ENCODE results near the gene DENND1A.
"Not testable (repeated sequence)": the region's sequence is repeated elsewhere in the genome, so short reads cannot be mapped to it uniquely, and the experiment has no call there.

The DENND1A gene, protein sequence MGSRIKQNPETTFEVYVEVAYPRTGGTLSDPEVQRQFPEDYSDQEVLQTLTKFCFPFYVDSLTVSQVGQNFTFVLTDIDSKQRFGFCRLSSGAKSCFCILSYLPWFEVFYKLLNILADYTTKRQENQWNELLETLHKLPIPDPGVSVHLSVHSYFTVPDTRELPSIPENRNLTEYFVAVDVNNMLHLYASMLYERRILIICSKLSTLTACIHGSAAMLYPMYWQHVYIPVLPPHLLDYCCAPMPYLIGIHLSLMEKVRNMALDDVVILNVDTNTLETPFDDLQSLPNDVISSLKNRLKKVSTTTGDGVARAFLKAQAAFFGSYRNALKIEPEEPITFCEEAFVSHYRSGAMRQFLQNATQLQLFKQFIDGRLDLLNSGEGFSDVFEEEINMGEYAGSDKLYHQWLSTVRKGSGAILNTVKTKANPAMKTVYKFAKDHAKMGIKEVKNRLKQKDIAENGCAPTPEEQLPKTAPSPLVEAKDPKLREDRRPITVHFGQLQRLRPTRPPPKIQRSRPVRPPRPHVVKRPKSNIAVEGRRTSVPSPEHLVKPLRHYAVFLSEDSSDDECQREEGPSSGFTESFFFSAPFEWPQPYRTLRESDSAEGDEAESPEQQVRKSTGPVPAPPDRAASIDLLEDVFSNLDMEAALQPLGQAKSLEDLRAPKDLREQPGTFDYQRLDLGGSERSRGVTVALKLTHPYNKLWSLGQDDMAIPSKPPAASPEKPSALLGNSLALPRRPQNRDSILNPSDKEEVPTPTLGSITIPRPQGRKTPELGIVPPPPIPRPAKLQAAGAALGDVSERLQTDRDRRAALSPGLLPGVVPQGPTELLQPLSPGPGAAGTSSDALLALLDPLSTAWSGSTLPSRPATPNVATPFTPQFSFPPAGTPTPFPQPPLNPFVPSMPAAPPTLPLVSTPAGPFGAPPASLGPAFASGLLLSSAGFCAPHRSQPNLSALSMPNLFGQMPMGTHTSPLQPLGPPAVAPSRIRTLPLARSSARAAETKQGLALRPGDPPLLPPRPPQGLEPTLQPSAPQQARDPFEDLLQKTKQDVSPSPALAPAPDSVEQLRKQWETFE

DNA sequence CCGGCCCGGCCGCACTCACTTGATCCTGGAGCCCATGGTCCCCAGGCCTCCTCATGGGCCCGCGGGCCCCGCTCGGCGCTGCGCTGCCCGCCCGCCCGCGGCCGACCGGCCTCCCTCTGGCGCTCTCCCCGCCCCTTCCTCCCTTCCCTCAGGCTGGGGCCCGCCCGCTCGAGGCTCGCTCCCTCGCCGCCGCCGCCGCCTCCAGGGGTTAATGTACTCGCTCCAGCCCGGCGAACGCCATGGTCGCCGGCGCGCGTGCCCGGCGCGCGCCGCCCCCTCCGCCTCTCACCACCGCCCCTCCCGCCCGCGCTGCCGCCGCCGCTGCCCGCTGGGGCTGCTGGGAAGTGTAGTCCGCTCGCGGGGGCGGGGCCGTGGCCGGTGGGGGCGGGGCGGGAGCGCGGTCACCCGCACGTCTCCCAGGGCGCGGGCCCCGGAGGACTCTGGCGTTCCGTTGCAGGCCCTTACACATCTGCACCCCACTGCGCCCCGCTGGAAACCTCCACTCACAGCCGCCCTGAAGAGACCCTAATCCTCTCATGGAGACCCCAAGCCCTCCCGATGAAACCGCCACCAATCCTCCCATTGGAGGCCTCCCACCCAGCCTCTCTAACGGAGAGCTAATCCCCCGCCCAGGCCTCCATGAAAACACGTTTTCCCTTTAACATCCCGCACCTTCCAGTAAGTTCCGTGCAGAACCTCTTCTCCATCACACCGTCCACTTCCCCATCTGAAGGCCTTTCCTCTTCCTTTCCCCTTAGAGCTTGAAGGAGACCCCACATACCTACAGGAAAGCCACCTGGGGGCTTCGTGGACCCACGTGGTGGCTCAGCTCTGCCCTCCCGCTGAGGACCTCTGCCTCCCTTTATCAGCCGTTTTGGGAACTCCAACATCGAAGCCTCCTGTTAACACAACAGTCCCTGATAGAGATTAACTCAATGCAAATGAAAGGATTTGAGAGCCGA, at the start of gene DENND1A:
TSS of gene DENND1A (minus strand) at position 257 of the 962 bp plus-strand sequence. CDS start at position 36, 221 bp downstream.
- DNase-seq = peak; percentile 86

DNA sequence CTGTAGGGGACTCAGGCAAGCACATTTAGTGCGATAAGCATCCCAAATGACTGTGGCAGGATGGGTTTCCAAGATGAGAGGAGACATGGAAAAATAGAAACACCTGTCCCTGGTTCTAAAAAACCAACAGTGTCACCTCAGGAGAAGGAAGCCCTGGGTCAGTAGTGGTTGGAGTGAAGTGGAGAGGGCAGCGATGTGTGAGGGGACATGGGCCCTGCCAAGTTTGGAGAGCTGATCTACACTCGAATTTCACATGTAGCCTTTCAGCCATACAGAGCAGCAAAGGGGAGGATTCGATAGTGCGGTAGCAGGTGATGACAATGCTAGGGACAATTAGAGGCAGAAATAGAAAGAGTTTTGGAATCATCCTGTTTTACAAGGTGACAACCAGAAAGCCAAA, 49.1 kb upstream of the DENND1A start:
- DNase-seq = no peak

DNA sequence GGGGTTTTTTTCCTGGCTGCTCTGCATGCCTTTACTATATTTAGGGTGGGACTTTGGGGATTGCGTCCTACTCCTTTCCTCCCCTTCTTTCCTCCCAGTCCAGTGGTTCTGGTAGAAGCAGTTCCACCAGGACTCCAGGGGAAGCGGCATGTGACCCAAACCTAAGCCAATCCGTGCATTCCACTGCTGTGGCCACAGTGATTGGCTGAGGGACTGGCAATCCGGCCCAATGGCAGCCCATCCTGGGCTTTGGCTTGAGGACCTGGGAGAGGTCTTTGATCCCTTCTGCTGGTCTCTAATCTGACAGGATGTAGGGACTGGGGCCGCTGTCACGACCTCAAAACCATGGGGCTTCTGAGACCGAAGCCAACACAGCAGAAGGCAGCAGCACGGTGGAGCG, 46.7 kb upstream of the DENND1A start:
- DNase-seq = not testable (repeated sequence)

DNA sequence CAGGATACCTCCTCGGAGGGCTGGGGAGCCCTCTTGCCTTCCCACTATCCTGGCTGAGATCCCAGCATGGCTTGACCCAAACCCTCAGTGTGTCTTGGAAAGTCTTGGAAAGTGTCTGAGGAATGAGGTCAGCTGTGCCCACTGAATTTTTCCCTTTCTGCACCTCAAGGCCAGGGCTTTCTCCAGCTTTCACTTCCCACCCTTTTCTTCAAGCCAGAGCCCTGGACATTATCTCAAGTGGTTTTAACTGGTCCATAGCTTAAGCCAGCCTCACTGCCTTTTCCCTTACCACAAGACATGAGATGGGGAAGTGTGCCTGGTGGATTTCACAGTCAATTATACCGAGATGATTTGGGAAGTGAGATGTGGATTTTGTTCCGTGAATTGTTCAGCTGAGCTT, 45.9 kb upstream of the DENND1A start:
- DNase-seq = no peak

DNA sequence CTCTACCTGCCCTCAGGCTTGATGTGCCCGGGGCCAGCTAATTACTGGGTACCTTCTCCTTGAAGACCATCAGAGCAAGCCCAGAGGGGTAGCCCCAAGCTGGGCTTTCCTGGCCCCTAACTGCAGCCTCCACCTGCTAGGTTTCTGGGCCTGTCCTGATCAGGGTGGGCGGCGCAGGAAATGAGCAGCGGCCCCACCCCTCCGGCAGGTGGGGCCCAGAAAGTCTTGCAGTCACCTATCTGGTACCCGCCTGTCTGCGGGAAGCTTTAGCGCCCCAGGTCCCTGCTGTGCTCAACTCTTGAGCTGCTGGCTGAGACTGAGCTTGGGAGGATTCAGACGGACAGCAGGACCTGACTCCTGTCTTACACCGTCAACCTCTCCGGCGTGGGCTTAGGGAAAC, 44.5 kb upstream of the DENND1A start:
- DNase-seq = no peak

DNA sequence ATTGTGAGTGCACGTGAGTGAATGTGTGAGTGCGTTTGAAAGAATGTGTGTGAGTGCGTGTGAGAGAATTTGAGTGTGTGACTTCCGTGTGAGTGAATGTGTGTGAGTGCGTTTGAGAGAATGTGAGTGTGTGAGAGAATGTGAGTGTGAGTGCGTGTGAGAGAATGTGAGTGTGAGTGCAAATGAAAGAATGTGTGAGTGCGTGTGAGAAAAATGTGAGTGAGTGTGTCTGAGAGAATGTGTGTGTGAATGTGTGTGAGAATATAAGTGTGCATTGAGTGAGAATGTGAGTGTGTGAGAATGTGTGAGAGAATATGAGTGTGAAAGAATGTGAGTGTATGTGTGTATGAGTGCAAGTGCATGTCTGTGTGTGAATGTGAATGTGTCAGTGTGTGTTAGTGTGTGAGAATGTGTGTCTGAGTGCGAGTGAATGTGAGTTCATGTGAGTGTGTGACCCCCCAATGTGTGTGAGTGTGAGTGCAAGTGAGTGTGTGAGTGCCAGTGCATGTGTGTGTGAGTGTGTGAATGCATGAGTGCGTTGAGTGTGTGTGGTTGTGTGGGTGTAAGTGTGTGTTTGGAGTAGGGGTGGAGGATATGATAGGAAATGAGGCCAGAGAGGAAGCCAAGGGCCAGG, 43.8 kb upstream of the DENND1A start:
- no peak for DNase-seq

DNA sequence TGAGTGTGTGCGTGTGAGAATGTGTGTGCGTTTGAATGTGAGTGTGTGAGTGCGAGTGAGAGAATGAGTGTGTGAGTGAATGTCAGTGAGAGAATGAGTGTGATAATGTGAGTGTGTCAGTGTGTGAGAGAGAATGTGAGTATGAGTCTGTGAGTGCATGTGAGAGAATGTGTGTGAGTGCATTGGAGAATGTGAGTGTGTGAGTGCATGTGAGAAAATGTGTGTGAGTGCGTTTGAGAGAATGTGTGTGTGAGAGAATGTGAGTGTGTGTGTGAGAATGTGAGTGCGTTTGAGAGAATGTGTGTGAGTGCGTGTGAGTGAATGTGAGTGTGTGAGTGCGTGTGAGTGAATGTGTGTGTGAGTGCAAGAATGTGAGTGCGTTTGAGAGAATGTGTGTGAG, 42.7 kb upstream of the DENND1A start:
- no peak for DNase-seq

DNA sequence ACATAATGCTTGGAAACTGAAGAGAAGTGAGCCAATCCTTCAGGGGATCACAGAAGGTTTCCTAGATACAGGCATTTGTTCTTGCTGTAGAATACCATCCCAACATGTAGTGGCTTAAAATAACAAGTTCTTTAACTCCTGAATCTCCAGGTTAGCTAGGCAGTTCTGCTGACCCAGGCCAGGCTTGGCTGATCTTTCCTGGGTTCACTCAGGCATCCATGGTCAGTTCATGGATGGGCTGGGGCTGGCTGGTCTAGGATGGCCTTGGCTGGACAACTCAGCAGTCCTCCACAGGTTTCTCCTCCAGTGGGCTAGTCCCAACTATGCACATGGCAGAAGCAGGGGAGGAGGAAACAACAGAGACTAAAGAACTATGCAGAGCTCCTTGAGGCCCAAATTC, 37.4 kb upstream of the DENND1A start:
- no peak for DNase-seq

DNA sequence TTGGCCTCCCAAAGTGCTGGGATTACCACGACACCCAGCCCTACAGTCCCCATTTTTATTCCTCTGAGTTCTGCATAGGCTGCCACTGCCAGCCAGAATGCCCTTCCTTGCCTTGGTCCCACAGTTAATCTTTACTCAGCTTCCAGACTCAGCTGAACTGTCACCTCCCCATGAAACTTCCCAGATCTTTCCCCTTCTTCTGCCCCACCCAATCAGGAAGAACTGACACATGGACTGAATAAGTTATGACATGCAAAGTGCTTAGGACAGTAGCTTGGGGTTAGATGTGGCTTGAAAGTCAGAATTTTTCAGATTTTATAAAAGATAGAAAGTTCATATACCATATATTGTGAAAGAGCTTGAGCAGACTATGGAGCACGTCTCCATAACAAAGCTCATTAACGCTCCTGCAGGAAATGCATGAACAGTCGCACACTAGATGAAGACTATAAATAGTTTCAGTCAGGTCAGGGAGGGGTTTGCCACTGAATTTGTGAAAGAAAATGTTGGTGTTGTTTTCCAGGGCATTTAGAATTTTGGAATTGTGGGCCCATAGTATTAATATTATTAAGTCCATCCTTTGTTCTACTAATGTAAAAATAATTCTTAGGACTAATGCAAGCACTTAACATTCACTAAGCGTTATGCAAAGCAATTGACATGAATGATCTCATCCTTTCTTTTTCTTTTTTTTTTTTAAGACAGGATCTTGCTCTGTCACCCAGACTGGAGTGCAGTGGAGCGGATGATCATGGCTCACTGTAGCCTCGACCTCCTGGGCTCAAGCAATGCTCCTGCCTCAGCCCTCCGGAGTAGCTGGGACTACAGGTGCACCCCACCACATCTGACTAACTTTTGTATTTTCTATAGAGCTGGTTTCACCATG, 36.1 kb upstream of the DENND1A start:
- DNase-seq = no peak

DNA sequence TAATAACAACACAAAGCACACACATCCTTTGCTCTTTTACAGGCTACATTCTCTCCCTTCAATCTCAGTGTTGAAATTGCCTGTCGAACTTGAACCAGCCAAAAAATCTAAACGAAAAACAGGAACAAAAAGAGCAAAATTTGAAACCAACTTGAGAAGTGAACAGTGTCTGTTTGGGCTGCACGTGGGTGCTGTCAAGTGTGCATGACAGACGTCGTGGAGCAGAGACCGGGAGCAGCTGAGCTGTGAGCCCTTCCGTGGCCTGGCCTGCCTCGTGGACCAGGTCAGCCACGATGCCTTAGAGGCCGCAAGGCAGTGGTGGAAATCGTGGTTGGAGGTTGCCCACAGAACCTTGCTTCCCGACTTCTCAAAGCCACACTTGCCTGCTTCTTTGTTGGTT, 34.8 kb upstream of the DENND1A start:
- no peak for DNase-seq

DNA sequence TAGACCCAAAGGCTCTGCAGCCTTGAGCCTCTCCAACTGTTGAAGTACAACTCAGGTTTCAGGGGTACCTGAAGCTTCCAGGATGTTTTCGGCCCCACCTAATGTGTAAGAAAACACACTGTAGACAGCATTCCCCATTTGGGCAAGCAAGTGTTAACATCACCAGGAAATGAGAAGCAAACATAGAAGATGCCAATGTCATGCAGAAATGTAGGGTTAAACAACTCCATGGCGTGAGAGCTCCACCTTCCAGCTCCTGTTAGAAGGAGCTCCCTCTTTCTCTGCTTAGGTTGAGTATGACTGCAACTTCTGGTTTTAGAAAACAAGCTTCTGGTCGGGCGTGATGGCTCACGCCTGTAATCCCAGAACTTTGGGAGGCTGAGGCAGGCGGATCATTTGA, 31.0 kb upstream of the DENND1A start:
- no peak for DNase-seq

DNA sequence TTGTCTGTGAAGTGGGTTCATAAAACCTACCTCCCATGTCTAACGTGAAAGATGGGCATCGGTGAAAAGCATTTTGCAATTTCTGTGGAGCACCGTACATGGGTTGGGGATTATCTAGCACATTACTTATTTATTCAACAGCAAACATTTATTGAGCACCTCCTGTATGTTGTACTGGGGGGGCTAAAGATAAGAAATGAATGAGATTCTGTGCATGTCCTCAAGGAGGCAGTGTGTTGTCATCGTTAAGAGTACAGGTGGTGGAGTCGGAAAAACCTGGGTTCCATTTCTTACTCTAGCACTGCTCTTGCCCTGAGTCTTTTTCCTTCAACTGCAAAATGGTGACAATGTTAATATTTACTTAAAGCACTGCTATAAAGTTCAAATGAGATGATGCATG, 30.4 kb upstream of the DENND1A start:
- no peak for DNase-seq

DNA sequence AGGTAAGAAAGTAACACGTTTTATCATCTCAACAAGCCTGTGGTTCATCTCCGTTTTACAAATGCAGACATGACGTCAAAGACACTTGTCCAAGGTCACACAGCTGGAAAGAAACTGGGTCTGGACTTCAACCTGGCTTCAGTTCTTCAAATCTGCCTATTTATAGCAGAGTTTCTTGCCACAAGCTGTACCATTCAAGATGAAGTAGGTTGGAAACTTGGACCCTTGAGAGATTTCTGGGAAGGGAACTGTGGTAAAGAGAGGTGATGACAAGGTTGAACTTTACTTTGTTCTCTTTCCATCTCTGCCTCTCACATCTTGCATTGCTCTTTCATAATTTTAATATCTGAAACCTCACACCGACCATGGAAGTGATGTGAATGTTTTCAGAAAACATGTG, 29.9 kb upstream of the DENND1A start:
- no peak for DNase-seq

DNA sequence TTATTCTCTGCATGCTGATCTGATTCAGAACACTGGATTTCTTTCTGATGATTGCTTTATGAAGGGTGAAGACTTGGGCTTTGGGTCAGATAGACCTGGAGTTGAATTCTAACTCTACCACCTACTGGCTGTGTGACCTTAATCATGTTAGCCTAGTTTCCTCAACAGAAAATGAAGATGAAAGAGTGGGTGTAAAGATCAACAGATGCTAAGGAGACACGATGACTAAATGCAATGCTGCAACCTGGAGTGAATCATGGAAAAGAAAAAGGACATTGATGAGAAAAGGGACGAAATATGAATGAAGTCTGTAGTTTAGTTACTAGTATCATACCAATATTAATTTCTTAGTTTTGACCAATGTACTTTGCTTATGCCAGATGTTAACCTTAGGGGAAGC, 27.8 kb upstream of the DENND1A start:
- no peak for DNase-seq

DNA sequence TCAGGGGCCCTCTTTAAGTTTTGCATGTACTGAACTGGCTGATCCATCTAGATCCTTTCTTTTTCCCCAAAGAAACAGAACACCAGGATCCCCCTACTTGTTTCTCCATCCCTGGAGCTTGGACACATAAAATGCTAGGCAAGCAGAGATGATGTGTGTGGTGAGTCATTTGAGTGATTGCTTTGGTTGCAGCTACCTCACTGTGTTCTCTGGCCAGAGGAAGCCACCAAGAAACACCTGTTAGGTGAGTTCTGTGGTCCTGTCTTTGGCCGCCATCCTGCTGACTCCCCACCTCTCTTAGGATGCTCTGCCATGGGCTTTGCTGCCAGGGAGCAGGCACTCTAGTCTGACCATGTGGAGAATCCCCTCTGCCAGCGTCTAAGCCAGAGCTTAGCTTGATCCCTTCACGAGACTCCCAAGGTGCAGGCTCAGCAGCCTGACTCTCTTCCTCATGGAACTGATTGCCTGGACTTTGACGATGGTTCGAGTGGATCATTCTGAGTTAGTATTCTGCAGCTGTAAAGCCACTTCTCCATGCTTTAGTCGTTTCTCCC, 27.3 kb upstream of the DENND1A start:
- DNase-seq = no peak

DNA sequence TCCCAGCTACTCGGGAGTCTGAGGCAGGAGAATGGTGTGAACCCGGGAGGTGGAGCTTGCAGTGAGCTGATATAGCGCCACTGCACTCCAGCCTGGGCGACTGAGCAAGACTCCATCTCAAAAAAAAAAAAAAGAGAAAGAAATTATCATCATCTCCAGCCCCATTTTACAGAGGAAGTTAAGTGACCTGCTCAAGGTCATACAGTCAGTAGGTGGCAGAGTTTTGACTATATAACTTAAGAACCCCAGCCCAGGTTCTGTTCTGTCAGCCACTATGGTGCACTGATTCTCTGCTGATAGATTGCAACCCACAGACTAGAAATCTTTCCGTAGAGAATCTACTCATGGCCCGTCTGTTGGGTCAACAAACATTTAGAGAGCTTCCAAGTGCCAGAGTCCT, 25.7 kb upstream of the DENND1A start:
- no peak for DNase-seq

DNA sequence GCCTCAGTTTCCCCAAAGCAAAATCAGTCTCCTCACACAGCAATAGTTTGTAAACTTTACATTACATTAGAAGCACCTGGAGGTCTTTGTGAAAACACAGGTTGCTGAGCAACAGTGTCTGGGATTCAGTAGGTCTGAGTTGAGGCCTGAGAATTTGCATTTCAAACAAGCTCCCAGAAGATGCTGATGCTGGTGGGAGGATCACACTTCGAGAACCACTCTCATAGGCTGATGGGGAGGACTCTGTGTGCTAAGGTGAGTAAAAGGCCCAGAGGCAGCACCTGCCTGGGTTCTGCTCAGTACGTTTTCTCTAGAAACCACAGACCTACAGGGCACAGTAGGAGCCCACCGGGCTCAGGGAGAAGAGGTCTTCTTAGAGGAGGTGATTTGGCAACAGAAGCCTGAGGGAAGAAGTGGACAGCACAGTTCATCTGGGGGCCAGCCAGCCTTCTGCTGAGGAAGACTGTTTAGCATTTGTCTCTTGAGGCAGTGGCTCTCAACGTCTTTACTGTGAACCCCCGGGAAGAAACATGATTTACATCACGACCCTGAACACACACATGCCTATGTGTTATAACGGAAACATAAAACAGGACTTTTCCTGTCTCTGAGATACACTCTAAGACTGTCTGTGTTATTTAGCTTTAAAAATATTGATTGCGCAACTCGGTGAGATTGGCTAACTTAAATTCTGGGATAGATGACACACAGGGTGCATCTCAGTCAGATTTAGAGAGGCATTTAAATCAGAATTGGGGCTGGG, 24.8 kb upstream of the DENND1A start:
- no peak for DNase-seq

DNA sequence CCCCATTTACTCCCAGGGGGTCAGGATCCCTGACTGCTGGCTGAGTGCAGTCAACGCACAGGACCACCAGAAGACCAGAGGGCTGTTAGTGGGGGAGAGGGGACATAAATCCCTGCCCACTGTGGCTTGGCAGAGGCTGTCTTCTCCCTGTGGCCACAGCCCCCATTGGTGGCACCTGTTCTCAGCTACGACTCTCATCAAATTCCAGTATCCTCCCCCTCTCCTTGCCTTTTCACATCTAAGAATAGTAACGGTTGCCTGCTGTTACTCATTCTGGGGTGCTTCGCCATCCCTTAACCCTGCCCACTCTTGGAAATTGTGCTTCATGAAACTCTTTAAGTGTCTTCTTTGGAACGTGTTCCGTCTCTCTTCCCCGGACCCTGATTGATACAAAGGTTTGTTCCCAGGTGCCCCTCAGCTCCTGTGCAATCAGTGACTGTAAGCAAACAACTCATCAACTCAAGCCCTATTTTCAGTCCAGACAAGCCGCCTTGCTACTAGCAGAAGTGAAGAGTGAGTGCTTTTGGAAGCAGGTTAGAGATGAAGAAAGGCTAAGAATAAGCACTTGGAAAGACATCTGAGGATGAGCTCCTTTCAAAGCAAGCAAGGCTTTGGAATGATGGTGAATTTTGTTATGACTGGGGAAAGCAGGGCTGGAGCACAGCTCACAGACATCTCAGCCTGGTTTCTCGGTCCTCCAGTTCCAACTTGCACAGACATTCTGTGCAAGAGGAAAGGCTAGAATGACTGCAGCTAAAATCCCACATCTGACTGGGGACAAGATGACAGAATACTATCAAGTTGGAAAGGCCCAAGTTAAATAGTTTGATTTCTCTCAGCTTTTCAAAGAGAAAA, 22.9 kb upstream of the DENND1A start:
- no peak for DNase-seq

DNA sequence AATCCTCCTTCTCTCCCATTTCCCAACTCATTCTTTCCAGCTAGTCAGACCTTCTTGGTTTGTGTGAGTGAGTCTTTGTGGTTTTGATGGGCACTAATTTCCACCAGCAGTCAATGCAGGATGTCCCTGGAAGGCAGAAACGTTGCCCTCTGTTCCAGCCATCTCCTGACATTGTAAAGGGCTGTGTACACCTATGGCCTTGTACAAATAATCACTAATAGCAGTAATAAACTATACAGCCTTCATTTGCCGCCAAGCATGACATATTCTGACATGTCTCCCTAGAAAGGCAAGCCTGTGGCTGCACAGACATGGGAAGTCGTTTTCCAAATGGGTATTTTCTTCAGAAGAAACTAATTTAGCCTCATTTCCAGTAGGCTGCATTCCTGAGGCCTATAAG, 18.4 kb upstream of the DENND1A start:
- DNase-seq = no peak

Measured in CD4-positive, alpha-beta T cell treated with Interleukin-4 for 4 hours (primary cell).